Adipocyte (in vitro differentiated cells): ENCODE data around the gene PPP1R37.

ENCODE experiments used
- DNase-seq: peaks from one replicate; pipeline ENCODE4 v3.0.0-alpha.2; 2015; ENCODE audit warnings: low read depth
- H3K27me3 ChIP-seq: replicated peaks from 2 replicates; pipeline ENCODE4 v1.7.0; 2013; ENCODE audit warnings: mild to moderate bottlenecking, low read length, moderate library complexity; ENCODE audit not compliant: control insufficient read depth, insufficient read depth
- H3K36me3 ChIP-seq: 2 replicates; pipeline ENCODE4 v1.7.0; 2013; ENCODE audit warnings: low read length, mild to moderate bottlenecking, moderate library complexity; ENCODE audit not compliant: control insufficient read depth, insufficient read depth, severe bottlenecking
- H3K4me1 ChIP-seq: 2 replicates; pipeline ENCODE4 v1.7.0; 2013; ENCODE audit warnings: mild to moderate bottlenecking, low read length, moderate library complexity; ENCODE audit not compliant: control insufficient read depth, insufficient read depth
- H3K4me3 ChIP-seq: 2 replicates; pipeline ENCODE4 v1.7.0; 2013; ENCODE audit warnings: mild to moderate bottlenecking, low read length, moderate library complexity
- H3K9ac ChIP-seq: 2 replicates; pipeline ENCODE4 v1.7.0; 2013; ENCODE audit warnings: mild to moderate bottlenecking, low read length, moderate library complexity
- H3K9me3 ChIP-seq: 2 replicates; pipeline ENCODE4 v1.7.0; 2013; ENCODE audit warnings: mild to moderate bottlenecking, low read length, moderate library complexity; ENCODE audit not compliant: control insufficient read depth

Gene PPP1R37

GRCh38 chr19:45092747-45093678 lies at the start of gene PPP1R37:
Gene PPP1R37, plus strand, starts transcription at chr19:45093179. Its CDS starts 147 bp downstream, at chr19:45093326.
- Histone ChIP-seq H3K9me3 (no peaks in the 10 kb centered on the region), H3K9ac (peak within 1 kb of the TSS; percentile 97), H3K36me3 (peaks cover 17% of the 10 kb centered on the region), H3K27me3 (no peaks in the 10 kb centered on the region), H3K4me1 (peaks cover 39% of the 10 kb centered on the region), H3K4me3 (peak within 1 kb of the TSS; percentile 98)
- DNase-seq, result peak; percentile 98

- no peak for DNase-seq
- H3K9me3 ChIP-seq, result no peaks in the 10 kb centered on the region
- no peaks in the 10 kb centered on the region for H3K27me3 ChIP-seq
- no peak overlapping the region for H3K9ac ChIP-seq
- peaks cover 15% of the 10 kb centered on the region for H3K4me1 ChIP-seq
- no peak overlapping the region for H3K4me3 ChIP-seq
- H3K36me3 ChIP-seq, result peaks cover 56% of the 10 kb centered on the region
These were observed 47.2 kb upstream of the PPP1R37 start for GRCh38 chr19:45045671-45046353.

- H3K4me1 ChIP-seq, result peaks cover 15% of the 10 kb centered on the region
- H3K9me3 ChIP-seq, result no peaks in the 10 kb centered on the region
- H3K36me3 ChIP-seq, result peaks cover 53% of the 10 kb centered on the region
- H3K9ac ChIP-seq, result no peak overlapping the region
- no peak overlapping the region for H3K4me3 ChIP-seq
- no peak for DNase-seq
- H3K27me3 ChIP-seq, result no peaks in the 10 kb centered on the region
These were observed 46.6 kb upstream of the PPP1R37 start for GRCh38 chr19:45046355-45046754.

GRCh38 chr19:45047188-45047797 lies 45.7 kb upstream of the PPP1R37 start:
- Histone ChIP-seq H3K9me3 (no peaks in the 10 kb centered on the region), H3K36me3 (peaks cover 48% of the 10 kb centered on the region), H3K4me1 (peaks cover 15% of the 10 kb centered on the region), H3K27me3 (no peaks in the 10 kb centered on the region), H3K9ac (no peak overlapping the region), H3K4me3 (no peak overlapping the region)
- DNase-seq, result no peak

- no peak overlapping the region for H3K9ac ChIP-seq
- no peak for DNase-seq
- H3K9me3 ChIP-seq, result no peaks in the 10 kb centered on the region
- no peaks in the 10 kb centered on the region for H3K27me3 ChIP-seq
- H3K4me3 ChIP-seq, result no peak overlapping the region
- peaks cover 18% of the 10 kb centered on the region for H3K4me1 ChIP-seq
- peaks cover 48% of the 10 kb centered on the region for H3K36me3 ChIP-seq
These were observed 43.8 kb upstream of the PPP1R37 start for GRCh38 chr19:45049073-45049736.

GRCh38 chr19:45050036-45050435 lies 42.9 kb upstream of the PPP1R37 start:
- H3K4me3 ChIP-seq, result no peak overlapping the region
- H3K36me3 ChIP-seq, result peaks cover 48% of the 10 kb centered on the region
- H3K9me3 ChIP-seq, result no peaks in the 10 kb centered on the region
- no peak overlapping the region for H3K9ac ChIP-seq
- peaks cover 18% of the 10 kb centered on the region for H3K4me1 ChIP-seq
- no peak for DNase-seq
- no peaks in the 10 kb centered on the region for H3K27me3 ChIP-seq

GRCh38 chr19:45051929-45052579 lies 40.9 kb upstream of the PPP1R37 start:
- H3K36me3 ChIP-seq, result peaks cover 50% of the 10 kb centered on the region
- H3K9ac ChIP-seq, result no peak overlapping the region
- DNase-seq, result no peak
- H3K4me3 ChIP-seq, result no peak overlapping the region
- no peaks in the 10 kb centered on the region for H3K9me3 ChIP-seq
- no peaks in the 10 kb centered on the region for H3K27me3 ChIP-seq
- H3K4me1 ChIP-seq, result peaks cover 15% of the 10 kb centered on the region

GRCh38 chr19:45056831-45057230 lies 36.1 kb upstream of the PPP1R37 start:
- Histone ChIP-seq H3K36me3 (peaks cover 94% of the 10 kb centered on the region), H3K27me3 (no peaks in the 10 kb centered on the region), H3K9me3 (no peaks in the 10 kb centered on the region), H3K9ac (no peak overlapping the region), H3K4me1 (peaks cover 7% of the 10 kb centered on the region), H3K4me3 (no peak overlapping the region)
- DNase-seq, result no peak

GRCh38 chr19:45057444-45057843 lies 35.5 kb upstream of the PPP1R37 start:
- H3K9me3 ChIP-seq, result no peaks in the 10 kb centered on the region
- H3K4me3 ChIP-seq, result no peak overlapping the region
- no peak overlapping the region for H3K9ac ChIP-seq
- no peaks in the 10 kb centered on the region for H3K27me3 ChIP-seq
- H3K4me1 ChIP-seq, result peaks cover 1% of the 10 kb centered on the region
- no peak for DNase-seq
- H3K36me3 ChIP-seq, result peaks cover 96% of the 10 kb centered on the region

- peaks cover 96% of the 10 kb centered on the region for H3K36me3 ChIP-seq
- no peak for DNase-seq
- H3K4me1 ChIP-seq, result no peaks in the 10 kb centered on the region
- H3K27me3 ChIP-seq, result no peaks in the 10 kb centered on the region
- H3K4me3 ChIP-seq, result no peak overlapping the region
- no peak overlapping the region for H3K9ac ChIP-seq
- H3K9me3 ChIP-seq, result no peaks in the 10 kb centered on the region
These were observed 34.3 kb upstream of the PPP1R37 start for GRCh38 chr19:45058622-45059159.
